ENCODE results near the gene DKK2. TPM values are rescaled to one million over a fixed set of nuclear protein-coding genes. Genes with fewer than 3 reads are reported as not detected.

Gene DKK2
- total and polyA plus RNA-seq, 9 of the 15 experiments (the other 6 are each of a cell fraction or from before 2014, with no cell fraction given): not detected

- no peak for DNase-seq (ENCODE audit: extremely low read depth in 1 of 4, low spot score in 3 of 4)
Measured at GRCh38 chr4:106967892-106968291, 68.2 kb downstream of the DKK2 start.

More at GRCh38 chr4:106967892-106968291, 68.2 kb downstream of the DKK2 start:
- H3K9me3 ChIP-seq (replicated peaks; ENCODE audit: control insufficient read depth, insufficient read depth, low read depth, low read length): no peaks in the 10 kb centered on the region
- in situ Hi-C loops (cut with MboI) (no loop called here), intact Hi-C loops (cut with micrococcal nuclease) (no loop called here)
- no TSS peak for BruUV-seq (replicated peaks)
- ATAC-seq (no peak), FAIRE-seq (no peak)
- no peaks in the 10 kb centered on the region for H3K9me1 ChIP-seq (ENCODE audit: control insufficient read depth, insufficient read depth, low read length)
- no peaks in the 10 kb centered on the region for H3K79me2 ChIP-seq (ENCODE audit: control insufficient read depth, insufficient read depth, low read length)
- no peaks in the 10 kb centered on the region for H4K20me1 ChIP-seq (replicated peaks; ENCODE audit: control insufficient read depth, insufficient read depth, low read length)
- ChIA-PET CTCF (ENCODE audit: low intra/inter-chr PET ratio) (no interaction called here), POLR2A (no interaction called here)
- no peak overlapping the region for H3K4me3 ChIP-seq
- no peaks in the 10 kb centered on the region for H3K36me3 ChIP-seq (ENCODE audit: control insufficient read depth, insufficient read depth, low read length)
- 0% methylated on average over 1 of the region's 2 CpGs for WGBS (ENCODE audit: insufficient coverage, low coverage, missing lambda C conversion rate)
- H3K27ac ChIP-seq (ENCODE audit: extremely low read depth, low read depth, low read length): no peak overlapping the region
- H3K4me2 ChIP-seq (ENCODE audit: insufficient read depth, low read length): no peak overlapping the region
- TF ChIP-seq CHD2 (IDR thresholded peaks at IDR 0.05; ENCODE audit: low read depth, low read length) (no peak), CREB1 (IDR thresholded peaks at IDR 0.05) (no peak), CREB1 (CRISPR knock-in tag; IDR thresholded peaks at IDR 0.05) (no peak), MTA2 (IDR thresholded peaks at IDR 0.05; ENCODE audit: low read depth) (no peak), MBD2 (IDR thresholded peaks at IDR 0.05; ENCODE audit: borderline replicate concordance, low read depth) (no peak), ZNF785 (CRISPR knock-in tag; IDR thresholded peaks at IDR 0.05) (no peak), ZNF444 (CRISPR knock-in tag; IDR thresholded peaks at IDR 0.05) (no peak), ZNF740 (CRISPR knock-in tag; IDR thresholded peaks at IDR 0.05) (no peak), ZNF740 (tag; IDR thresholded peaks at IDR 0.05) (no peak), E4F1 (CRISPR knock-in tag; IDR thresholded peaks at IDR 0.05; ENCODE audit: borderline replicate concordance) (no peak), ZC3H11A (IDR thresholded peaks at IDR 0.05; ENCODE audit: low read depth, low read length) (no peak), NCOA6 (IDR thresholded peaks at IDR 0.05) (no peak), ZNF121 (CRISPR knock-in tag; conservative IDR thresholded peaks at IDR 0.05) (no peak), DIDO1 (tag; IDR thresholded peaks at IDR 0.05; ENCODE audit: low read depth) (no peak), CGGBP1 (CRISPR knock-in tag; IDR thresholded peaks at IDR 0.05) (no peak), SMAD2 (IDR thresholded peaks at IDR 0.05; ENCODE audit: low read depth, low read length) (no peak), MITF (IDR thresholded peaks at IDR 0.05) (no peak), ZNF408 (CRISPR knock-in tag; IDR thresholded peaks at IDR 0.05; ENCODE audit: low read depth) (no peak), SMARCA5 (IDR thresholded peaks at IDR 0.05) (no peak), ZBTB26 (CRISPR knock-in tag; IDR thresholded peaks at IDR 0.05) (no peak), KAT8 (IDR thresholded peaks at IDR 0.05; ENCODE audit: low read depth) (no peak)
- H3K9ac ChIP-seq (ENCODE audit: insufficient read depth in 1 of 2, low read depth in 2 of 2, low read length in 2 of 2): no peak overlapping the region
- H2AFZ ChIP-seq (ENCODE audit: low read depth, low read length): no peak overlapping the region
- no peaks in the 10 kb centered on the region for H3K4me1 ChIP-seq (replicated peaks in 1 of 2; ENCODE audit: control insufficient read depth in 2 of 2, insufficient read depth in 2 of 2, low read length in 2 of 2)
- H3K27me3 ChIP-seq (ENCODE audit: control insufficient read depth in 2 of 2, insufficient read depth in 2 of 2, low read length in 2 of 2): no peaks in the 10 kb centered on the region
